Aorta (tissue), 5 donors: ENCODE measurements around the gene ZBTB8B. TPM values are rescaled to one million over a fixed set of nuclear protein-coding genes. Genes with fewer than 3 reads are reported as not detected.
A peak's percentile ranks its signal among the peaks of the same experiment; 100 is the strongest.
"Not testable (repeated sequence)": the region's sequence is repeated elsewhere in the genome, so short reads cannot be mapped to it uniquely, and the experiment has no call there.

Source experiments
- ATAC-seq: fragments of 200-7000 bp; cut with Tn5 transposase; one replicate; pipeline ENCODE4 v1.9.1; 2022; ENCODE audit warnings: moderate library complexity; ENCODE audit not compliant: low FRiP score
- DNase-seq, 2 donors: peaks; one replicate each; pipeline ENCODE4 v3.0.0-alpha.2; 2020
- H3K27ac ChIP-seq, 2 donors: one replicate each; pipeline ENCODE4 v1.5.1; 2013; ENCODE audit warnings: low read length in 2 of 2, mild to moderate bottlenecking in 2 of 2, moderate library complexity in 2 of 2, control low read depth in 1 of 2, inconsistent platforms in 1 of 2, low read depth in 1 of 2
- H3K27me3 ChIP-seq, 2 donors: one replicate each; pipeline ENCODE4 v1.6.1; 2013; ENCODE audit warnings: control low read depth in 1 of 2, low read length in 1 of 2, mild to moderate bottlenecking in 1 of 2, moderate library complexity in 1 of 2; ENCODE audit not compliant: insufficient read depth in 2 of 2, control insufficient read depth in 1 of 2
- H3K36me3 ChIP-seq, 2 donors: one replicate each; pipeline ENCODE4 v1.6.1; 2013; ENCODE audit warnings: control low read depth in 1 of 2, low read length in 1 of 2, mild to moderate bottlenecking in 1 of 2; ENCODE audit not compliant: insufficient read depth in 2 of 2, control insufficient read depth in 1 of 2
- H3K4me1 ChIP-seq, 2 donors: one replicate each; pipeline ENCODE4 v1.6.1; 2013; ENCODE audit warnings: low read length in 2 of 2, control low read depth in 1 of 2, mild to moderate bottlenecking in 1 of 2, moderate library complexity in 1 of 2; ENCODE audit not compliant: insufficient read depth in 2 of 2, control insufficient read depth in 1 of 2
- H3K4me3 ChIP-seq, 2 donors: one replicate each; pipeline ENCODE4 v1.5.1; 2013; ENCODE audit warnings: low read length in 2 of 2, control low read depth in 1 of 2, mild to moderate bottlenecking in 1 of 2
- H3K9me3 ChIP-seq: one replicate; pipeline ENCODE4 v1.6.1; 2013; ENCODE audit warnings: mild to moderate bottlenecking, low read length; ENCODE audit not compliant: control insufficient read depth
- WGBS, 2 donors: extraction: QIAGEN DNeasy Blood & Tissue Kit; methylation state at CpG; one replicate each; pipeline ENCODE4 v1.1.7; 2013; 5-methylcytosine and 5-hydroxymethylcytosine counted together
- intact Hi-C, 2 donors: fragments of 100-400 bp; cut with DNase I; formaldehyde crosslinking; loops; one replicate each; pipeline versions ENCODE4 v1.14.2 to v1.15.0; 2022
- polyA plus RNA-seq, 2 donors: library from polyadenylated mRNA; stranded (reverse); fragments of 200-250 nt; gene quantifications; one replicate each; pipeline ENCODE4 v1.2.3, GENCODE V29; 2013
- total RNA-seq, 2 donors: library from RNA; stranded (reverse); fragmentation: NEBNext Ultra II Directional; extraction: Animal tissue kit (Norgen Biotek cat#: 25700); gene quantifications; one replicate each; pipeline ENCODE4 v1.2.1, GENCODE V29; 2021
- donor health status: healthy with polysubstance abuse.
- donor health status: Bipolar disorder and iron deficiency.
- donor health status: DM: no; HTN: no; CAD: no.
- donor health status: DM: no; HTN: no; CAD: no.
- donor health status: DM: yes; HTN: yes; CAD: no.

ZBTB8B gene
- total and polyA plus RNA-seq, 4 donors: 0.03 TPM; not detected in 3

GRCh38 chr1:32447469-32448185, 17.2 kb upstream of the ZBTB8B start:
- no peaks in the 10 kb centered on the region for H3K9me3 ChIP-seq
- DNase-seq (peak in 1 of 2 donors; percentile 52), ATAC-seq (no peak)
- no peak overlapping the region for H3K27ac ChIP-seq
- 11 to 13% methylated on average over 13 of the region's 13 CpGs for WGBS, 2 donors
- intact Hi-C loops: loop anchor here in 1 of 2 donors (10.0 kb wide), 1 partner anchor 167 kb away; no protein-coding TSS in a partner anchor
- H3K36me3 ChIP-seq: no peaks in the 10 kb centered on the region
- H3K4me3 ChIP-seq: peak overlapping the region; percentile 16 to 21
- H3K4me1 ChIP-seq: no peaks in the 10 kb centered on the region
- no peaks in the 10 kb centered on the region for H3K27me3 ChIP-seq

- not testable (repeated sequence) for H3K36me3 ChIP-seq, H3K9me3 ChIP-seq, H3K4me1 ChIP-seq, H3K27me3 ChIP-seq, H3K27ac ChIP-seq, ATAC-seq
- intact Hi-C loops: loop anchor here in 1 of 2 donors (10.0 kb wide), 1 partner anchor 167 kb away; no protein-coding TSS in a partner anchor
- peak overlapping the region; percentile 16 to 21 for H3K4me3 ChIP-seq
- WGBS, 2 donors: 19 to 25% methylated on average over 12 of the region's 12 CpGs
- DNase-seq: peak; percentile 84 to 90
Measured at GRCh38 chr1:32448186-32448772, 16.6 kb upstream of the ZBTB8B start.

- Histone ChIP-seq H3K36me3 (no peaks in the 10 kb centered on the region), H3K4me3 (no peak overlapping the region), H3K27ac (no peak overlapping the region), H3K9me3 (no peaks in the 10 kb centered on the region), H3K4me1 (no peaks in the 10 kb centered on the region), H3K27me3 (no peaks in the 10 kb centered on the region)
- ATAC-seq (no peak), DNase-seq (no peak)
- 83 to 86% methylated on average over 12 of the region's 12 CpGs for WGBS, 2 donors
- intact Hi-C loops: loop anchor here in 1 of 2 donors (10.0 kb wide), 1 partner anchor 166 kb away; no protein-coding TSS in a partner anchor
Measured at GRCh38 chr1:32448773-32449456, 16.0 kb upstream of the ZBTB8B start.

- not testable (repeated sequence) for H3K4me3 ChIP-seq, H3K4me1 ChIP-seq, DNase-seq, ATAC-seq, H3K36me3 ChIP-seq, H3K27me3 ChIP-seq, H3K27ac ChIP-seq, H3K9me3 ChIP-seq
- intact Hi-C loops: loop anchor here in 1 of 2 donors (10.0 kb wide), 1 partner anchor 165 kb away; no protein-coding TSS in a partner anchor
- WGBS, 2 donors: 98% methylated on average over 5 of the region's 5 CpGs
Measured at GRCh38 chr1:32449457-32449831, 15.4 kb upstream of the ZBTB8B start.

- Histone ChIP-seq H3K4me1 (no peaks in the 10 kb centered on the region), H3K36me3 (no peaks in the 10 kb centered on the region), H3K9me3 (peaks cover 2% of the 10 kb centered on the region), H3K4me3 (no peak overlapping the region), H3K27ac (no peak overlapping the region), H3K27me3 (no peaks in the 10 kb centered on the region)
- no peak for DNase-seq
- intact Hi-C loops: no loop called here
- ATAC-seq: no peak
- WGBS, 2 donors: 32 to 40% methylated on average over 1 of the region's 1 CpG
Measured at GRCh38 chr1:32454726-32455125, 10.1 kb upstream of the ZBTB8B start.

GRCh38 chr1:32455958-32456357, 8.9 kb upstream of the ZBTB8B start:
- Histone ChIP-seq H3K27ac (no peak overlapping the region), H3K36me3 (no peaks in the 10 kb centered on the region), H3K9me3 (peaks cover 2% of the 10 kb centered on the region), H3K4me1 (no peaks in the 10 kb centered on the region), H3K4me3 (no peak overlapping the region), H3K27me3 (no peaks in the 10 kb centered on the region)
- ATAC-seq (no peak), DNase-seq (no peak)
- intact Hi-C loops: no loop called here
- WGBS, 2 donors: 89 to 91% methylated on average over 2 of the region's 2 CpGs

- intact Hi-C loops, H3K27ac ChIP-seq: not testable (repeated sequence)
Measured at GRCh38 chr1:32458798-32459197, 6.1 kb upstream of the ZBTB8B start.

GRCh38 chr1:32462977-32463376, 1.9 kb upstream of the ZBTB8B start:
- H3K27ac ChIP-seq, H3K9me3 ChIP-seq, intact Hi-C loops, DNase-seq, H3K36me3 ChIP-seq, ATAC-seq, H3K4me3 ChIP-seq, H3K27me3 ChIP-seq, H3K4me1 ChIP-seq: not testable (repeated sequence)
- WGBS, 2 donors: 96 to 98% methylated on average over 2 of the region's 2 CpGs

More at GRCh38 chr1:32458798-32459197, 6.1 kb upstream of the ZBTB8B start:
- not testable (repeated sequence) for H3K36me3 ChIP-seq, DNase-seq, H3K9me3 ChIP-seq, H3K4me3 ChIP-seq, H3K27me3 ChIP-seq, ATAC-seq, H3K4me1 ChIP-seq
- 66 to 71% methylated on average over 5 of the region's 5 CpGs for WGBS, 2 donors
